Inflammatory macrophage (primary cell): Measurements from ENCODE around the gene PRICKLE2.

Experiments
- DNase-seq, 2 donors: peaks; one replicate each; pipeline ENCODE4 v3.0.0-alpha.2; 2020 to 2022

Gene PRICKLE2

GRCh38 chr3:64130436-64130835 lies 94.8 kb downstream of the PRICKLE2 start:
- DNase-seq, result no peak

- DNase-seq, result no peak
Observed at GRCh38 chr3:64129581-64129980, 95.7 kb downstream of the PRICKLE2 start.

- no peak for DNase-seq
Observed at GRCh38 chr3:64129106-64129505, 96.2 kb downstream of the PRICKLE2 start.

- DNase-seq, result no peak
Observed at GRCh38 chr3:64125561-64125960, 99.7 kb downstream of the PRICKLE2 start.

GRCh38 chr3:64123931-64124330 lies 101.3 kb downstream of the PRICKLE2 start:
- no peak for DNase-seq

- no peak for DNase-seq
Observed at GRCh38 chr3:64122476-64122875, 102.8 kb downstream of the PRICKLE2 start.

- DNase-seq, result no peak
Observed at GRCh38 chr3:64121750-64122311, 103.4 kb downstream of the PRICKLE2 start.

GRCh38 chr3:64120876-64121275 lies 104.4 kb downstream of the PRICKLE2 start:
- DNase-seq, result no peak

- no peak for DNase-seq
Observed at GRCh38 chr3:64117483-64117882, 107.8 kb downstream of the PRICKLE2 start.

GRCh38 chr3:64114651-64115050 lies 110.6 kb downstream of the PRICKLE2 start:
- no peak for DNase-seq

GRCh38 chr3:64111872-64112271 lies 113.4 kb downstream of the PRICKLE2 start:
- no peak for DNase-seq

- DNase-seq, result no peak
Observed at GRCh38 chr3:64111083-64111482, 114.2 kb downstream of the PRICKLE2 start.

GRCh38 chr3:64110071-64110470 lies 115.2 kb downstream of the PRICKLE2 start:
- DNase-seq, result no peak

- no peak for DNase-seq
Observed at GRCh38 chr3:64109438-64109837, 115.8 kb downstream of the PRICKLE2 start.

- DNase-seq, result no peak
Observed at GRCh38 chr3:64108784-64109317, 116.4 kb downstream of the PRICKLE2 start.

GRCh38 chr3:64108231-64108630 lies 117.0 kb downstream of the PRICKLE2 start:
- DNase-seq, result no peak

- no peak for DNase-seq
Observed at GRCh38 chr3:64107190-64107589, 118.1 kb downstream of the PRICKLE2 start.

- DNase-seq, result no peak
Observed at GRCh38 chr3:64105816-64106215, 119.5 kb downstream of the PRICKLE2 start.

GRCh38 chr3:64104691-64105111 lies 120.6 kb downstream of the PRICKLE2 start:
- DNase-seq, result no peak

- DNase-seq, result no peak
Observed at GRCh38 chr3:64104006-64104405, 121.3 kb downstream of the PRICKLE2 start.

GRCh38 chr3:64103131-64103530 lies 122.1 kb downstream of the PRICKLE2 start:
- no peak for DNase-seq

GRCh38 chr3:64102147-64102546 lies 123.1 kb downstream of the PRICKLE2 start:
- no peak for DNase-seq

GRCh38 chr3:64099316-64099715 lies 126.0 kb downstream of the PRICKLE2 start:
- no peak for DNase-seq

GRCh38 chr3:64098670-64099069 lies 126.6 kb downstream of the PRICKLE2 start:
- no peak for DNase-seq

GRCh38 chr3:64097920-64098319 lies 127.3 kb downstream of the PRICKLE2 start:
- DNase-seq, result no peak
